Neural progenitor cell (in vitro differentiated cells): ENCODE results near the gene LRRC51.

ENCODE experiments used
- EZH2 ChIP-seq: fragments of 200-600 bp; sonication (generic); IDR thresholded peaks from 2 replicates; pipeline ENCODE4 v1.6.1; 2017; ENCODE audit warnings: antibody characterized with exemption, mild to moderate bottlenecking, moderate library complexity
- EZH2phosphoT487 ChIP-seq: fragments of 200-600 bp; sonication (generic); IDR thresholded peaks from 2 replicates; pipeline ENCODE4 v1.6.1; 2017; ENCODE audit warnings: antibody characterized with exemption
- TF ChIP-seq, protein P1 (sequence below): fragments of 200-600 bp; sonication (generic); IDR thresholded peaks from 2 replicates; pipeline ENCODE4 v1.5.1; 2017; ENCODE audit warnings: antibody characterized with exemption, mild to moderate bottlenecking

DNA sequence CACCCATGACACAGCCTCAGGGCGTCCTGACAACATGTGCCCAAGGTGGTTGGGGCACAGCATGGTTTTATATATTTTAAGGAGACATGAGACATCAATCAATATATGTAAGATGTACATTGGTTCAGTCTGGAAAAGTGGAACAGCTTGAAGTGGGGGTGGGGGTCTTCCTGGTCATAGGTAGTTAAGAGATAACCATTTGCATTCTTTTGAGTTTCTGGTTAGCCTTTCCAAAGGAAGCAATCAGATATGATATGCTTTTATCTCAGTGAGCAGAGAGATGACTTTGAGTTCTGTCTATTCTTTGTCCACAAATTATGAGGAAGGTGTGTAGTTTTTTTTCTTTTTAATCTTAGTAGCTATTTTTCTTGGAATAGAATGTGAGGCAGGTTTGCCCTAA, 42.0 kb downstream of the LRRC51 start:
- TF ChIP-seq, protein P1, sequence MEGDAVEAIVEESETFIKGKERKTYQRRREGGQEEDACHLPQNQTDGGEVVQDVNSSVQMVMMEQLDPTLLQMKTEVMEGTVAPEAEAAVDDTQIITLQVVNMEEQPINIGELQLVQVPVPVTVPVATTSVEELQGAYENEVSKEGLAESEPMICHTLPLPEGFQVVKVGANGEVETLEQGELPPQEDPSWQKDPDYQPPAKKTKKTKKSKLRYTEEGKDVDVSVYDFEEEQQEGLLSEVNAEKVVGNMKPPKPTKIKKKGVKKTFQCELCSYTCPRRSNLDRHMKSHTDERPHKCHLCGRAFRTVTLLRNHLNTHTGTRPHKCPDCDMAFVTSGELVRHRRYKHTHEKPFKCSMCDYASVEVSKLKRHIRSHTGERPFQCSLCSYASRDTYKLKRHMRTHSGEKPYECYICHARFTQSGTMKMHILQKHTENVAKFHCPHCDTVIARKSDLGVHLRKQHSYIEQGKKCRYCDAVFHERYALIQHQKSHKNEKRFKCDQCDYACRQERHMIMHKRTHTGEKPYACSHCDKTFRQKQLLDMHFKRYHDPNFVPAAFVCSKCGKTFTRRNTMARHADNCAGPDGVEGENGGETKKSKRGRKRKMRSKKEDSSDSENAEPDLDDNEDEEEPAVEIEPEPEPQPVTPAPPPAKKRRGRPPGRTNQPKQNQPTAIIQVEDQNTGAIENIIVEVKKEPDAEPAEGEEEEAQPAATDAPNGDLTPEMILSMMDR, result no peak
- TF ChIP-seq EZH2, result no peak
- no peak for TF ChIP-seq EZH2phosphoT487
